Mucosa of rectum (tissue), 2 donors: Measurements from ENCODE around the gene LGR4.
"Not testable (repeated sequence)": the region's sequence is repeated elsewhere in the genome, so short reads cannot be mapped to it uniquely, and the experiment has no call there.

Experiments used
- H3K27ac ChIP-seq, 2 donors: one replicate each; pipeline ENCODE4 v1.7.0; 2013; ENCODE audit warnings: inconsistent platforms in 2 of 2, low read depth in 2 of 2, low read length in 2 of 2
- H3K27me3 ChIP-seq, 2 donors: one replicate each; pipeline ENCODE4 v1.7.0; 2013; ENCODE audit warnings: low read length in 2 of 2; ENCODE audit not compliant: control insufficient read depth in 2 of 2, insufficient read depth in 2 of 2
- H3K36me3 ChIP-seq, 2 donors: one replicate each; pipeline ENCODE4 v1.7.0; 2013; ENCODE audit warnings: low read length in 2 of 2; ENCODE audit not compliant: control insufficient read depth in 2 of 2, insufficient read depth in 2 of 2
- H3K4me1 ChIP-seq, 2 donors: one replicate each; pipeline ENCODE4 v1.7.0; 2013; ENCODE audit warnings: low read length in 2 of 2, mild to moderate bottlenecking in 1 of 2; ENCODE audit not compliant: control insufficient read depth in 2 of 2, insufficient read depth in 2 of 2
- H3K4me3 ChIP-seq, 2 donors: one replicate each; pipeline ENCODE4 v1.7.0; 2013; ENCODE audit warnings: low read length in 2 of 2
- H3K9ac ChIP-seq, 2 donors: one replicate each; pipeline ENCODE4 v1.7.0; 2013; ENCODE audit warnings: low read length in 2 of 2, low read depth in 1 of 2, mild to moderate bottlenecking in 1 of 2
- H3K9me3 ChIP-seq, 2 donors: one replicate each; pipeline ENCODE4 v1.7.0; 2013; ENCODE audit warnings: low read length in 2 of 2; ENCODE audit not compliant: control insufficient read depth in 2 of 2
- donor health status: healthy.
- donor health status: Normal muscosa, but diverticular disease.

The LGR4 gene

DNA sequence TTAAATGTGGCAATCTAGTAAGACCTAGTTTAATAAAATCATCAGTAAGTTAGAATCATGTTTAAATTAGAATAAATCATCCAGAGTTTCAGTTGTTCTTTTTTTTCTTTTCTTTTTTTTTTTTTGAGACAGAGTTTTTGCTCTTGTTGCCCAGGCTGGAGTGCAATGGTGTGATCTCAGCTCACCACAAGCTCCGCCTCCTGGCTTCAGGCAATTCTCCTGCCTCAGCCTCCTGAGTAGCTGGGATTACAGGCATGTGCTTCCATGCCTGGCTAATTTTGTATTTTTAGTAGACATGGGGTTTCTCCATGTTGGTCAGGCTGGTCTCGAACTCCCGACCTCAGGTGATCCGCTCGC lies 24.4 kb downstream of the LGR4 start:
- not testable (repeated sequence) for H3K9ac ChIP-seq, H3K4me3 ChIP-seq, H3K27me3 ChIP-seq, H3K36me3 ChIP-seq, H3K27ac ChIP-seq, H3K9me3 ChIP-seq, H3K4me1 ChIP-seq

DNA sequence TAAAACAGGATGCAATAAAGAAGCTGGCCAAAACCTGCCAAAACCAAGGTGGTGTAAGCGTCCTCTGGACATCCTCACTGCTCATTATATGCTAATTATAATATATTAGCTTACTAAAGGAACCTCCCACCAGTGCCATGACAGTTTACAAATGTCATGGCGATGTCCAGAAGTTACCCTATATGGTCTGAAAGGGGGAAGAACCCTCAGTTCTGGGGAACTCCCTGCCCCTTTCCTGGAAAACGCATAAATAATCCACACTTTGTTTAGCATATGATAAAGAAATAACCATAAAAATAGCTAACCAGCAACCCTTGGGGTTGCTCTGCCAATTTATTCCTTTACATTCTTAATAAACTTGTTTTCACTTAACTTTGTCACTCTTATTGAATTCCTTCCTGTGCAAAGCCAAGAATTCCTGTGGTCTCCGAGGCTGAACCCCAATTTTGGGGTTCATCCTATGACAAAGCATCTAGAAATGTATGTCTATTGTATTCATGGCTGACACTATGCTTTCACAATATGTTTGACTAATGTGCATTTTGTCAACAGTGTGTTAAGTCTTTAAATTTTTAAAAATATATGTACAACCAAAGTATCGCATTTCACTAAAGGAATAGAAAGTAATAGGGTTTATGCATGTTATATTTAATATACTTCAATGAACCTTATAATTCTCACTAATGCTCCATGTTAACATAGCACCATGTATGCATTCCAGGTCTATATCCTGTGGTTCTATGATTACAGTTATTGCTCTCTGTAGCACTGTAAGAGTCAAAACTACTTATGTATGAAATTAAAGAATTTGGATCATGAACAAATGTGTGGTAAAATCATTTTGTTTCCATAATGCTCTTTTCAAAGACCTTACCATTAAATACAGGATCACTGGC lies 25.1 kb downstream of the LGR4 start:
- Histone ChIP-seq H3K4me1 (peaks cover 0 to 8% of the 10 kb centered on the region in 2 donors), H3K27ac (no peak overlapping the region)

DNA sequence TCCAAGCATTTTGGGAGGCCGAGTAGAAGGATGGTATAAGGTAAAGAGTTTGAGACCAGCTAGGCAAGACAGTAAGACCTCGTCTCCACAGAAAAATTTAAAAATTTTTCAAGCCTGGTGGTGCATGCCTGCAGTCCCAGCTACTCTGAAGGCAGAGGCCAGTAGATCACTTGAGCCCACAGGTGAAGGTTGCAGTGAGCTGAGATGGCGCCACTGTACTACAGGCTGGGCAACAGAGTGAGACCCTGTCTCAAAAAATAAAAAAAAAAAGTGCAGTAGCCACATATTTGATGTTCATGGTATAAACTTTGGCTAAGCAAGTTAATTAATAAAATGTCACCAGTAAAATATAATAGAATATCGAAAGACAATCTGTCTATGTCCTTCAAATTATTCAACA lies 27.0 kb downstream of the LGR4 start:
- Histone ChIP-seq H3K36me3 (no peaks in the 10 kb centered on the region), H3K27ac (no peak overlapping the region), H3K27me3 (no peaks in the 10 kb centered on the region), H3K9me3 (no peaks in the 10 kb centered on the region), H3K4me1 (peaks cover 0 to 8% of the 10 kb centered on the region in 2 donors), H3K4me3 (no peak overlapping the region), H3K9ac (no peak overlapping the region)

More for the DNA sequence above, 25.1 kb downstream of the LGR4 start:
- H3K4me3 ChIP-seq = no peak overlapping the region
- H3K9ac ChIP-seq = no peak overlapping the region
- no peaks in the 10 kb centered on the region for H3K36me3 ChIP-seq
- no peaks in the 10 kb centered on the region for H3K9me3 ChIP-seq
- no peaks in the 10 kb centered on the region for H3K27me3 ChIP-seq

DNA sequence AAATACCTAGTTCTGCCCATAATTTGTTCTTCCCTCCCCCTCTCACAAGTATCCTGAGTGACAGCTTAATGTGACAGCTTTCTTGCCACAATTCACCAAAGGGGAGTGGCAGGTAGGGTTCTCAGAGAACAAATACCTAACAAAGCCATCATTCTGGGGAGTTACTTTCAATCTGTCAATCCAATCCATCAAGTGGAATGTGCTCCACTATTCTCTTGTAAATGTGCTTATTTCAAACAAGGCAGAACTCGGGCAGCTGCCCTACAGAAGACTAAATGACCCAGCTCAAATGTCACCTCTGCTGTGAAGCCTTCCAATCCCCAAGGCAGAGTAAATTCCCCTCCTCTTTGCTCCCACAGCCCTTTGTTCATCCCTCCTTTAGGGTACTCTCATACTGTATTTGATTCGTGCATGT lies 27.8 kb downstream of the LGR4 start:
- Histone ChIP-seq H3K27ac (no peak overlapping the region), H3K9ac (no peak overlapping the region), H3K4me3 (no peak overlapping the region), H3K4me1 (peaks cover 0 to 8% of the 10 kb centered on the region in 2 donors), H3K27me3 (no peaks in the 10 kb centered on the region), H3K9me3 (no peaks in the 10 kb centered on the region), H3K36me3 (no peaks in the 10 kb centered on the region)

DNA sequence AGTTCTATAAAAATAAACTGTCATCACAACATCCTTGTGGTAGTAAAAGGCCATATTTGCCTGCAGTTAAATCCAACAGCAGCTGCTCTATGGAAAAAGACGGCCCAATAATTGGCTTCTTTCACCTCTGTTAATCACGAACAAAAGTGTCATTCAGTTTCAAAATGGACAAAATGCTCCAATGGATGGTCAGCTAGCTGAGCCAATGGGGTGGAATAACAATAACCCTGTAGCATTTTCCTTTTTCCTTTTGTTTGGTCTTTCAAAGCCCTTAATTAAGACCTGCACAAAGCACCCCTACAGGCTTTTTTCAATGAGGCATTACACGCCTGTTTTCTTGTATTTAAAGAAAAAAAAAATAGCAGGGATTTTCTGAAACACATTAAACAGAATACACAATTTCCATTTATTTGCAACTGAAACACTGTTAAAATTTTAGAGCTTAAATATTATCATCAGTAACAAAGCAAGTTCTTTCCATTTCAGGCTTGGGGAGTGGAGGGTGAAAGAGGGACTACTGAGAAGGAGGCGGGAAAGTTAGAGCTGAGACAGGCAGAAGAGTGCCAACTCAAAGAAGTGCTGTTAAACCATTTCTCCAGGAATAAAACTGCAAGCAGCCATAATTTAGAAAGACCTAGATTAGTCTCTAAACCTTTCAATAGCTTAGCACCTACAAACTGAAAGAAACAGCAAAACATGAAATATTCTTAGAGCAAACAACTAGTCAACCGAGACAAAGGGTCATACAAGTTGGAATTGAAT lies 28.7 kb downstream of the LGR4 start:
- no peak overlapping the region for H3K4me3 ChIP-seq
- peaks cover 0 to 8% of the 10 kb centered on the region in 2 donors for H3K4me1 ChIP-seq
- H3K27ac ChIP-seq = no peak overlapping the region
- no peaks in the 10 kb centered on the region for H3K36me3 ChIP-seq
- no peaks in the 10 kb centered on the region for H3K9me3 ChIP-seq
- H3K27me3 ChIP-seq = no peaks in the 10 kb centered on the region
- H3K9ac ChIP-seq = no peak overlapping the region

DNA sequence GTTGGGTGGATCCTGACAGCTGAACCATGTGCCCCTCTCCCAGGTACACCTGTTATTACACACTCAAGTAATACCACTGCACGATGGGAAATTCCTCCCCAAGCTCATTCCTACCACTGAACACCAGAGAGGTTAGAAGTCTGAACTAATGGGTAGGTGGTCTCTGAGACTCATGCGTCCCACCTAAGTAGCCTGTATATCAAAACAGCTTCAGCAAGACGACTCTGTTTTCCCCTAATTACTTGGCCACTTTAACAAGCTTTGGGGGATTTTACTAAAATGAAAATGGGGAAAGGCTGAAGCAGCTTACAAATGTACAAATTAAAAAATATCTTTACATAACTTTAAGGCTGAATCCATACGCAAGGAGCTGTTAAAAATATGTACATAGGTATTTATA lies 29.4 kb downstream of the LGR4 start:
- H3K27ac ChIP-seq = no peak overlapping the region
- H3K9ac ChIP-seq = no peak overlapping the region

DNA sequence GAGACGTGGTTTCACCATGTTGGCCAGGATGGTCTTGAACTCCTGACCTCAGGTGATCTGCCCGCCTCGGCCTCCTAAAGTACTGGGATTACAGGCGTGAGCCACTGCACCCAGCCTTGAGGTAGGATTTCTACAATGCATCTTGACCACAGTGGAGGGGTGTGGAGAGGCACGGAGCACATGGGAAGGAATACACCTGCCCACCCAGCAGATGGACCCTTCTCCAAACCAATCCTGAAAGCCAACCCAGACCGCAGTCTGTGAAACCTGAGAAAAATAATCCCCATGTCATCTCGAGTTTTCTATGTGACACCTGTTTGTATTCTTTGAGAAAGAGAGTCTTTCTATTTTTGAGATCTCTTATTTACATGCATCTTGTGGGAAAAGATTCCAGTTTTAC lies 32.5 kb downstream of the LGR4 start:
- no peak overlapping the region for H3K4me3 ChIP-seq

More for the DNA sequence above, 29.4 kb downstream of the LGR4 start:
- Histone ChIP-seq H3K9me3 (no peaks in the 10 kb centered on the region), H3K36me3 (no peaks in the 10 kb centered on the region), H3K27me3 (no peaks in the 10 kb centered on the region), H3K4me1 (peaks cover 0 to 8% of the 10 kb centered on the region in 2 donors), H3K4me3 (no peak overlapping the region)

DNA sequence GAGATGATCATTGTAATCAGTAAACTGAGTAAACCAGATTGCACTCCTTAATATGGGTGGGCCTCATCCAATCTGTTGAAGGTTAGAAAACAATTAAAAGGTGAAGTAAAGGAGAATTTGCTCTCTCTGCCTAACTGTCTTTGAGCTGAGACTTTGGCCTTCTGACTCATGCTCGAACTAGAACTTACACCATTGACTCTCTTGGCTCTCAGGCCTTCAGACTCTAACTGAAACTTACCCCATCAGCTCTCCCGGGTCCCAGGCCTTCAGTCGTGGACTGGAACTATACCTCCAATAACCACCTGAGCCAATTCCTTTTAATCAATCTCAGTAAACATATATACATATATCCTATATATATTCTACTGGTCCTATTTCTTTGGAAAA lies 34.0 kb downstream of the LGR4 start:
- H3K36me3 ChIP-seq = no peaks in the 10 kb centered on the region
- H3K4me3 ChIP-seq = no peak overlapping the region
- H3K27ac ChIP-seq = no peak overlapping the region
- no peaks in the 10 kb centered on the region for H3K27me3 ChIP-seq
- peaks cover 0 to under 1% of the 10 kb centered on the region in 2 donors for H3K4me1 ChIP-seq
- H3K9me3 ChIP-seq = no peaks in the 10 kb centered on the region
- no peak overlapping the region for H3K9ac ChIP-seq

More for the DNA sequence above, 32.5 kb downstream of the LGR4 start:
- no peaks in the 10 kb centered on the region for H3K9me3 ChIP-seq
- no peaks in the 10 kb centered on the region for H3K36me3 ChIP-seq
- H3K27me3 ChIP-seq = no peaks in the 10 kb centered on the region
- H3K4me1 ChIP-seq = peaks cover 0 to 8% of the 10 kb centered on the region in 2 donors
- H3K9ac ChIP-seq = no peak overlapping the region
- H3K27ac ChIP-seq = no peak overlapping the region

DNA sequence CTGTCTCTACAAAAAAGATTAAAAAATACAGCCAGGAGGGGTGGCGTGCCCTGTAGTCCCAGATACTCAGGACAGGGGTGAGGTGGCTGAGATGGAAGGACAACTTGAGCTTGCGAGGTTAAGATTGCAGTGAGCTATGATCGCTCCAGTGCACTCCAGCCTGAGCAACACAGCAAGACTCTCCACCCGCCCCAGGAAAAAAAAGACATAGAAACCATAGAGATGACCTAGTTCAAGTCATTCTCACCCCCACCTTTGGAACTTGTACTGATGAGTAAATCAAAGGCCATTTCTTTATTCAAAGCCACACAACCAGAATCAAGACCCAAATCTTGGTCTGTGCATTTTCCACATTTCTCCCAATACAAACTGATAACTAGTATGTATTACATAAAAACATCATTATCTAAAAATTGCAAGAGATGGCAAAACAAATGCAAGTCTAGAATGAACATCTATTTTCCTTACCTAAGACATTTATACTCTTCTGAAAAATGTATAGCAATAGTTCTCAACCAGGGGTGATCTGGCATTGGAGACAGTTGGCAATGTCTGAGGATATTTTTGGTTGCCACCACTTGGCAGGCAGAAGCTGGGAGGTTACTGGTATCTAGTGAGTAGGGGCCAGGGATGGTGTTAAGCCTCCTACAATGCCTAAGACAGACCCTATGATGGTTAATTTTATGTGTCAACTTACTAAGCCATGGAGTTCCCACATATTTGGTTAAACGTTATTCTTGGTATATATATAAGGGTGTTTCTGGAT lies 34.6 kb downstream of the LGR4 start:
- no peaks in the 10 kb centered on the region for H3K4me1 ChIP-seq
- no peaks in the 10 kb centered on the region for H3K36me3 ChIP-seq
- no peak overlapping the region for H3K4me3 ChIP-seq
- H3K9ac ChIP-seq = no peak overlapping the region
- no peaks in the 10 kb centered on the region for H3K27me3 ChIP-seq
- no peaks in the 10 kb centered on the region for H3K9me3 ChIP-seq
- H3K27ac ChIP-seq = no peak overlapping the region

DNA sequence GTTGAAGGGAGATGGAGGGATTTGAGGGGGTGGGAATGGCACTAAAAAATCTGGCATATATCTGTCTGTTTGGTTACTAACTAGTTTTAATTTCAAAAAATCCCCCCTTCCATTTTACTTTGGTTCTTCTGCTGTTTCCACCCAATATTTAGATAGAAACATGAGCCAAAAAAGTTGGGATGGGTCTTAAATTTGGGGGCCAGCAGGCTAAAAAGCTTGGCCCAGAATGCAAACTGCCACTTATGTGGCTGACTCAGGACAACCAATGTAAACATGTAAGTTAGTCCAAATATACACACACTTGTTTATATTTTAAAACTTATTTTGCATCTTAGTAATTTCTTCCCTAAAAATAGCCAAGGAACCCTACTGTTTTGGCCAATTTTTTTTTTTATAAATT lies 35.7 kb downstream of the LGR4 start:
- no peaks in the 10 kb centered on the region for H3K36me3 ChIP-seq
- no peaks in the 10 kb centered on the region for H3K9me3 ChIP-seq
- no peak overlapping the region for H3K4me3 ChIP-seq
- no peak overlapping the region for H3K9ac ChIP-seq
- no peak overlapping the region for H3K27ac ChIP-seq
- H3K27me3 ChIP-seq = no peaks in the 10 kb centered on the region
- H3K4me1 ChIP-seq = no peaks in the 10 kb centered on the region
